HG03159 (cell line): Measurements from ENCODE around the gene MECR.
A peak's percentile ranks its signal among the peaks of the same experiment; 100 is the strongest.

Experiments used
- ATAC-seq: cut with Tn5 transposase; IDR thresholded peaks from one replicate; pipeline ENCODE4 v1.9.1; 2021; ENCODE audit warnings: mild to moderate bottlenecking, moderate library complexity; ENCODE audit not compliant: unreplicated experiment

MECR gene, protein sequence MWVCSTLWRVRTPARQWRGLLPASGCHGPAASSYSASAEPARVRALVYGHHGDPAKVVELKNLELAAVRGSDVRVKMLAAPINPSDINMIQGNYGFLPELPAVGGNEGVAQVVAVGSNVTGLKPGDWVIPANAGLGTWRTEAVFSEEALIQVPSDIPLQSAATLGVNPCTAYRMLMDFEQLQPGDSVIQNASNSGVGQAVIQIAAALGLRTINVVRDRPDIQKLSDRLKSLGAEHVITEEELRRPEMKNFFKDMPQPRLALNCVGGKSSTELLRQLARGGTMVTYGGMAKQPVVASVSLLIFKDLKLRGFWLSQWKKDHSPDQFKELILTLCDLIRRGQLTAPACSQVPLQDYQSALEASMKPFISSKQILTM

GRCh38 chr1:29230553-29231378, at the start of gene MECR:
Gene MECR, minus strand, starts transcription at chr1:29230934. Its CDS starts 28 bp downstream, at chr1:29230906.
- ATAC-seq, result peak; percentile 90

GRCh38 chr1:29279951-29280391, 49.2 kb upstream of the MECR start:
- ATAC-seq, result no peak

DNA sequence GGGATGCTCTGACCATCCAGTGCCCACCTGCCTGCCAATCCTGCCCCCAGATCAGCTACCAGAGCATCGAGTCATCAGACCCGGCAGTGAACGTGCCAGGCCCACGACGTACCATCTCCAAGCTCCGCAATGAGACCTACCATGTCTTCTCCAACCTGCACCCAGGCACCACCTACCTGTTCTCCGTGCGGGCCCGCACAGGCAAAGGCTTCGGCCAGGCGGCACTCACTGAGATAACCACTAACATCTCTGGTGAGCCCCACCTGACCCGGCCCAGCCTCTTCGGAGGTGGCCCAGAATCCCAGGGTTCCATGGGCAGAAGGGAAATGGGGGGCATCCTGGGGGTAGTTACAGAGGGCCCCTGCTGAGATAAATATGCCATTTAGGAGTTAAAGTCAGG, 48.7 kb upstream of the MECR start:
- ATAC-seq, result no peak

- ATAC-seq, result no peak
Observed at GRCh38 chr1:29278124-29278523, 47.4 kb upstream of the MECR start.

DNA sequence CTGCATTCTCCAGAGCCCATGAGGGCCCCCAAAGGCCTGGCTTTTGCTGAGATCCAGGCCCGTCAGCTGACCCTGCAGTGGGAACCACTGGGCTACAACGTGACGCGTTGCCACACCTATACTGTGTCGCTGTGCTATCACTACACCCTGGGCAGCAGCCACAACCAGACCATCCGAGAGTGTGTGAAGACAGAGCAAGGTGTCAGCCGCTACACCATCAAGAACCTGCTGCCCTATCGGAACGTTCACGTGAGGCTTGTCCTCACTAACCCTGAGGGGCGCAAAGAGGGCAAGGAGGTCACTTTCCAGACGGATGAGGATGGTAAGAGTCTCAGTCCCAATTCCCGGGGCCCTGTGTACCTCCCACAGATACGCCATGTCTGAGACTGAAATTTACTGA, 44.7 kb upstream of the MECR start:
- no peak for ATAC-seq

GRCh38 chr1:29272147-29272907, 41.6 kb upstream of the MECR start:
- ATAC-seq, result no peak

GRCh38 chr1:29271724-29272123, 41.0 kb upstream of the MECR start:
- ATAC-seq, result no peak

DNA sequence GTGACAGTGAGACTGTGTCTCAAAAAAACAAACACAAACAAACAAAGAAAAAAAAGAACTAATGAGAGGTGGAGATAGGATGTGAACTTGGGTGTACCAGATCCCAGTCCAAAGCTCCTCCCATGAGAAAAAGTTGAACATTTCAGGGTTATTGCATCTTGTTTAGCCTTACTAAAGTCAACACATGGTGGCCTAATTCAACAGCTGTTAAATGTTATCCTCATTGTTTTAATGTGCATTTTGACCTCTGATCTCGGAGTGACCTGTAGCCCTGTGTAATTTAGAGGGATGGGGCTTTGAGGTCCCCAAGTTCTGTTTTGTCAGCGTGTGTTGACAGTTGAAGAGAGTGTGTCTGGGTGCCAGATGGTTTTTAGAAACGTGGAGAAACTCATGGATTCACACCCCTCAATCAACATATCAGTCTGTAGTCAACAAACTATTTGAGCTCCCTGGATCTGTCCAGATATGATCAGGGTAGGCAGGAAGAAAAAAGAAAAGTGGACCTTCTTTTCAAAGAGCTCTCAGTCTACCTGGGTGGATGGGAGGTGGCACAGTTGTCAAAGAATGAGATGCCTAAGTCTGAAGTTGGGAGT, 40.3 kb upstream of the MECR start:
- ATAC-seq, result no peak

DNA sequence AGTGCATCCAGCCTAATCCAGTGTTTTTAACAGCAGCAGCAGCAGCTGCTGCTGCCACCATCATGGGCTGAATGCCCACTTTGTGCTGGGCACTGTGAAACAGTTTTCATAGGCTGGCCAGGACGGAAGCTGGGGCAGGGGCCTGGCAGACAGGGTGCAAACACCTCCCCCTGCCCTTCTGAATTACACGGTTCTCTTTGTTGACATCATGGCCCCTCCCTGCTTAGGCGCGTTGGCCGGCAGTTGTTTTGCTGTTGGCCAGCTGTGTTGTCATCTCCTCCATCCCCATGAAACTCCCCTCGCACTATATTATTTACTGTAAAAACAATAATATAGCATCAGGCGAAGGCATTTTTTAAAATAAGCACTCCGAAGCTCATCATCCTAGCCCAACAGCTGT, 38.6 kb upstream of the MECR start:
- ATAC-seq, result no peak

DNA sequence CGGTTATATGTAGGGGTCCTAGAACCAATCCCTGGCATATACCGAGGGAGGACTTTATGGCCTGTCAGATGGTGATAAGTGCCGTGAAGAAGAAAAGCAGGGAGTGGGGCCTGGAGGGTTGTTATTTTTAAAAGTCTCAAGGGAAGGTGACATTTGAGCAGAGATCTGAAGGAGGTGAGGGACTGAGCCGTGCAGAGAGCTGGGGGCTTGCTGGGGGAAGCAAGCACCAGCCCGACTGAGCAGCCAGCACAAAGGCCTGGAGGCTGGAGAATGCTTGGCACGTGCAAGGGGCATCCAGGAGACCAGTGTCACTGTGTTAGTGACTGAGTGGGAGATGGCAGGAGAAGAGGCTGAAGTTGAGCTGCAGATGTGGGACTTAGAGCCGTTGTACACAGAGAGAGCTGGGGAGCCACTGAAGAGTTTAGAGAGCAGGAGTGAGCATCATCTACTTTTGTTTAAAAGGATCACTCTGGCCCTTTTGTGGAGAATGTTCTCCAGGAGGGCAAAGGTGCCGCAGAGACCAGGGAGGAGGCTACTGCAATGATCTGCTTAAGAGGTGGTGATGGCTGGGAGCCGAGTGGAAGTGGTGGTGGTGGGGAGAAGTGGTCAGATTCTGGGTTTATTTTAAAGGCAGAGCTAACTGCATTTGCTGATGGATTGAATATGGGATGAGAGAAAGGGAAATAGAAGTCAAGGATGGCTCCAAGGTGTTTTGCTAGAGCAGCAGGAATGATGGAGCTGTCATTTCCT, 36.8 kb upstream of the MECR start:
- ATAC-seq, result no peak

- ATAC-seq, result no peak
Observed at GRCh38 chr1:29266912-29267311, 36.2 kb upstream of the MECR start.

- ATAC-seq, result no peak
Observed at GRCh38 chr1:29264773-29265389, 34.1 kb upstream of the MECR start.

DNA sequence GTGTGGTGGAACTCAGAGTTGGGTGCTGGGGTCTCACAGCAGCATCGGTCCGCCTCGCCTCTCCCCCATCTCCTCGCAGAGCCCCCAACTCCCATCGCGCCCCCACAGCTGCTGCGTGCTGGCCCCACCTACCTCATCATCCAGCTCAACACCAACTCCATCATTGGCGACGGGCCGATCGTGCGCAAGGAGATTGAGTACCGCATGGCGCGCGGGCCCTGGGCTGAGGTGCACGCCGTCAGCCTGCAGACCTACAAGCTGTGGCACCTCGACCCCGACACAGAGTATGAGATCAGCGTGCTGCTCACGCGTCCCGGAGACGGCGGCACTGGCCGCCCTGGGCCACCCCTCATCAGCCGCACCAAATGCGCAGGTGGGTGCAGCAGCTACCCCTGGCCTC, 29.8 kb upstream of the MECR start:
- ATAC-seq, result no peak

DNA sequence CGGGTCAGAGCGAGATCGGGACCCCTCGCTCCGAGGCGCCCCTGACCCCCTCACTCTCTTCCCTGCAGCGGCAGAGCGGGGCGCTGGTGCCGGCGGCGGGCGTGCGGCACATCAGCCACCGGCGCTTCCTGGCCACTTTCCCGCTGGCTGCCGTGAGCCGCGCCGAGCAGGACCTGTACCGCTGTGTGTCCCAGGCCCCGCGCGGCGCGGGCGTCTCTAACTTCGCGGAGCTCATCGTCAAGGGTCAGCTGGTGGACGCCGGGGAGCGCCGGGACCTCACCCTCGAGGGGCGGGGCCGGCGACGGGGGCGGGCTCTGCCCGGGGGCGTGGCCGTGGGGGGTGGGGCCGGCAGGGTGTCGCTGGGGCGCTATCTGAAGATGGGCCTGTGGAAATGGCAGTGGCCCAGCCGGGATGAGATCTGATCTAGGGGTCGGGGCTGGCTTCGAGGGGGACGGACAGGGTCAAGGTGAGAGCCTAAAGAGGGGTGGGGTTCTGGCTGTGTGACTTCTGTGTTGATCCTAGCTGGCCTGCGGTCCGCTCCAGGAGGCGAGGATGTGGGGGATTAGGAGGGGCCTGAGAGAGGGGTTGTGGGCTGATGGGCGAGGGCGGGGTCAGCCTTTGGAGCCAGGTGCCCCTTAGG, 29.2 kb upstream of the MECR start:
- ATAC-seq, result no peak

- ATAC-seq, result no peak
Observed at GRCh38 chr1:29258976-29259801, 28.5 kb upstream of the MECR start.

DNA sequence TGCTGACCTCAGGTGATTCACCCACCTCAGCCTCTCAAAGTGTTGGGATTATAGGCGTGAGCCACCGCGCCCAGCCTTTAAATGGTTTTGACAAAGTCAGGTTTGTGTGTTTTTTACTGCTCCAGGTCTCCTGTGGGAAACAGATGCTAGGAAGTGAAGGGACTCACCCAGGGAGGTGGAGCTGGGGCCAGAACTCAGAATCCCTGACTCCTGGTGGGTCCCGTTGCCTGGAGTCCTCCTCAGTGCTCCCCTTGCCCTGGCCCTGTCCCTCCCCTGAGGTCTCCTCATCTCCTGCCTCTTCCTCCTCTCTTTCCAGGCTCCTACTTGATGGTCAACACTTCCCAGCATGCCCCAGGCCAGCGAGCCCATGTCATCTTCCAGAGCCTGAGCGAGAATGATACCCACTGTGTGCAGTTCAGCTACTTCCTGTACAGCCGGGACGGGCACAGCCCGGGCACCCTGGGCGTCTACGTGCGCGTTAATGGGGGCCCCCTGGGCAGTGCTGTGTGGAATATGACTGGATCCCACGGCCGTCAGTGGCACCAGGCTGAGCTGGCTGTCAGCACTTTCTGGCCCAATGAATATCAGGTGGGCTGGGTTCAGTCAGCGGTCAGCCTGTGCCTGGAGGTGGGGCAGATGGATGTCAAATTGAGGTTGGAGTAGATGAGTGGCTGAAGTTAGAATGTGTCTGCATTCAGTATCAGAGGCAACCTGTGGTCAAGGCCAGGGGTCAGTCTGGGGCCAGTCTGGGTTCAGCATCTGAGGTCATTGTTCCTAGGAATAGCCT, 27.6 kb upstream of the MECR start:
- no peak for ATAC-seq

GRCh38 chr1:29256979-29257804, 26.5 kb upstream of the MECR start:
- ATAC-seq, result no peak
